Measurements from ENCODE around the gene SSU72.

The SSU72 gene

GRCh38 chr1:1574721-1575537 is at the start of gene SSU72:
SSU72 (minus strand) TSS chr1:1574863; CDS start chr1:1574557, 306 bp downstream.
- peak; percentile 13 for DNase-seq

DNA sequence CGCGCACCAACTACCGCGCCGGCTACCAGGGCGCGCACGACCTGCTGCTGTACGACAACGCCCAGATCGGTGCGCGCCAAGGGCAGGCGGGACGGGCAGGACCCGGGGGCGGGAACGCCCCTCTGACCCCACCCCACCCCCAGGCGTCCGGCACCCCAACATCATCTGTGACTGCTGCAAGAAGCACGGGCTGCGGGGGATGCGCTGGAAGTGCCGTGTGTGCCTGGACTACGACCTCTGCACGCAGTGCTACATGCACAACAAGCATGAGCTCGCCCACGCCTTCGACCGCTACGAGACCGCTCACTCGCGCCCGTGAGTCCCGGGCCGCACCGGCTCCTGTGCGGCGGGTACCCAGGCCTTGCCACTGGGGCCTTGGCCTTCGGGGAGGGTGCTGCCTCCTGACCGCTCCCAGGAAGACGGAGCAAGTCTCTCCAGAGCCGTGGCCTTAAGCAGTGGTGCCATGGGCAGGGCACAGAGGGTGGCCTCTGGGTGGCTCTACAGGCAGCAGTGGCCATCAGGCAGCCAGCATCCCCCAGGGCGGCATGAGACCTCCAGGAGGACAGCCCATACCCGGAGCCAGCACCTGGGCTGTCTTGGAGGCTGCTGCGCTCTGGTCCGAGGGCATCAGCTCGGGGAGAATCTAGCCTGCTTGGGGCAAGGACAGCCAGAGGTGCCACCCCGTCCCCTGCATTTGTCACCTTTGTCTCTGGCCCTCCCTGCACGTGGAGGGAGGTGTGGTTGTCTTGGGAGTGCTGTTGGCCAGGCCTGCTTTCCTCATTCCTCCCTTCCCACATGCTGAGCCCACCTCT is 49.2 kb upstream of the SSU72 start:
- no peak for DNase-seq

GRCh38 chr1:1623181-1623630 is 48.5 kb upstream of the SSU72 start:
- DNase-seq = no peak

GRCh38 chr1:1622788-1623094 is 48.1 kb upstream of the SSU72 start:
- no peak for DNase-seq

GRCh38 chr1:1622010-1622787 is 47.5 kb upstream of the SSU72 start:
- DNase-seq = no peak

DNA sequence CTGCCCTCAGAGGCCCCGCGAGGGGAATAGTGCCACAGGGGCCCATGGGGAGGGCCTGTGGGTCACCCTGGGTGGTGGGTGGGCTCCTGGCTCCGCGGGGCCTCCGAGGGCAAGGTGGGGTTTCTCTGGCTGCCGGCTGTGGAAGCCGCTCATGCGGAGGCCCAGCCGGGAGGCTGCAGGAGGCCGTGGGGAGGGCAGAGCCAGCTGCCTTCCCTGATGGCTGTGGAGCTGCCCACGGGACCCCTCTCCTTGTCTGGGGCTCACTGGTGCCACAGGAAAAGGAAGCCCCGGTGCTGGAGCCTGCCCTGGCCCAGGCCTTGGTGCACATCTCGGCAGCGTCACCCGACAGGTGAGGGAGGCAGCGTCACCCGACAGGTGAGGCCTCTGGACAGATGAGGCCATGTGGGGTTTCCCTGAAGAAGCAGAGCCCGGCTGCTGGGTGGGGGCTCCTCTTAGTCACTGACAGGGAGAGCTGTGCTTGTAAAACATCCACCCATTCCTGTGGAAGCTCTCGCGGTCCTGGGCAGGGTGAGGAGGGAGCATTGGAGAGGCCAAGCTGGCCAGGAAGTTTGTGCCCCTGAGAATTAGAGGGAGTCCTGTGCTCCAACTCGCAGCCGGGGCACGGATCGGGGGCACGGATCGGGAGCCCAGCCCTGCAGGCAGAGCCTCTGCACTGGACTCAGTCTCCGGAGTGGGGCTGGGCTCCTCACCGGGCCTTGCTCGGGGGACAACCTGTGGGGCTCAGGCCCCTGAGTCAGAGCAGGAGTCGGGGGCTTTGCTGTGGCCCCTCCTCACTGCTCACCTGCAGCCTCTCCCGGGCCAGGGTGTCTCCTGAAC is 46.7 kb upstream of the SSU72 start:
- DNase-seq = no peak

- no peak for DNase-seq
Observed at GRCh38 chr1:1620433-1621139, 45.9 kb upstream of the SSU72 start.

GRCh38 chr1:1619917-1620361 is 45.3 kb upstream of the SSU72 start:
- no peak for DNase-seq

DNA sequence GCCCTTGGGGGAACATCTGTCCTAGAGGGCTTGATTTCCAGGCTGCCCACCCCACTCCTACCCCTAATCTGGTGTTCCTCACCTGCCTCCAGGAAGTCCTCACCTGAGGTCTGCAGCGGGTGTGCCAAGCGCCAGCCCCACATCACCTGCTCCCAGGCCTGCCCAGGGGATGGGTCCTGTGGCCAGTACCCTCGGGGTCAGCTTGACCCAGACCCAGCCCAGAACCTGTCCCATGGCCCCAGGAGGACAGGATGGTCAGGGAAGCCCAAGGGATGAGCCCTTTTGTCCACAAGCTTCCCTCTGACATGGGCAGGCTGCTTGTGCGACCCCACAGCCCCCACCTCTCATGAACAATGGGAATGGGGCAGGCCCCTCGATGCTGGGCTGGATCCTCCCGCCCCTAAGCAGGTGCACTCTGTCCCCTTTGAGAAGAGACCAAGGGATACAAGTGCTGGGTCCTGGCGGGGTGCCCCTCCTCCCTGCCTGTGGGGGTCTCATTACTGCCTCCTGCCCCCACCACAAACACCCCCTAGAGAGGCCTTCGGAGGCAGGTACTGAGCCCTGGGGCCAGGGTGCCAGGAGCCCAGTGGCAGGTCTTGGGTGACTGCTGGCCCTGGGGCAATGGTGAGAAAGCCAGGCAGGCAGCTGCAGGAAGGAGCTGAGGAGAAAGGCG is 43.9 kb upstream of the SSU72 start:
- DNase-seq = no peak

DNA sequence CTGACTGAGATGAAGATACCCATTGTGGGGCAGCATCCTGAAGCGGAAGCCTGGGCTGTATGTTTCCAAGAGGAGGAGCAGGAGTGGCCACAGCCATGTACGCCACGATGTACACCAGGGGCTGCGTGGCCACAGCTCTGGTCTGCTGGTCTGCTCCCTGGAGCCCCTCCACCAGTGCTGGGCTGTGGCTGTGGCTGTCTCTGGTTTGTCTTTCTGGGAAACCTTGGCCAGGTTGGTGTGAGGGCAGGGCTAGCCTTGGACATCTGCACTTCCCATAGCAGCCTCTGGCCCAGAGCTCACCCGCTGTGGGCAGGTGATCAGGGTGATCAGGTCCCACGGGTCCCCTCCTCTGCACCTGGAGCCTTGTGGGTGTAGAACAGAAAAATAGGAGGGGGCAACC is 43.3 kb upstream of the SSU72 start:
- no peak for DNase-seq

GRCh38 chr1:1617516-1617915 is 42.9 kb upstream of the SSU72 start:
- no peak for DNase-seq

DNA sequence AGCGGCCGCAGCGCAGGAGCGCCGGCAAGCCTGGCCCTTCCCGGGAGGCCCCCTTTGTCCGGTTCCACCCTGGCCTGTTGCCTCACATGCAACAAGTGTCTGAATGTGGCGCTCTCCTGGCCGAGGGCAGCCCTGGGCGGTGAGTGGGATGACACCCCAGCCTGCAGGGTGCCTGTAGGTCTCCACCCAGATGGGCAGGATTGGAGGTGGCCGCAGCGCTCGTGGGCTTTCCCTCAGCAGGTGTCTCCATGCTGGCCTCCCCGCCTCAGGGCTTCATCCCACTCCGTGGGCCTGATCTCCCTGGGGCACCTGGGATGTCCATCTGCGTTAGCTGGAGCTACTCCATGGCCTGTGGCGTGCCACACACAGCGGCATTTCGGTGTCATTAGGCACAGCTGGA is 42.2 kb upstream of the SSU72 start:
- DNase-seq = no peak

DNA sequence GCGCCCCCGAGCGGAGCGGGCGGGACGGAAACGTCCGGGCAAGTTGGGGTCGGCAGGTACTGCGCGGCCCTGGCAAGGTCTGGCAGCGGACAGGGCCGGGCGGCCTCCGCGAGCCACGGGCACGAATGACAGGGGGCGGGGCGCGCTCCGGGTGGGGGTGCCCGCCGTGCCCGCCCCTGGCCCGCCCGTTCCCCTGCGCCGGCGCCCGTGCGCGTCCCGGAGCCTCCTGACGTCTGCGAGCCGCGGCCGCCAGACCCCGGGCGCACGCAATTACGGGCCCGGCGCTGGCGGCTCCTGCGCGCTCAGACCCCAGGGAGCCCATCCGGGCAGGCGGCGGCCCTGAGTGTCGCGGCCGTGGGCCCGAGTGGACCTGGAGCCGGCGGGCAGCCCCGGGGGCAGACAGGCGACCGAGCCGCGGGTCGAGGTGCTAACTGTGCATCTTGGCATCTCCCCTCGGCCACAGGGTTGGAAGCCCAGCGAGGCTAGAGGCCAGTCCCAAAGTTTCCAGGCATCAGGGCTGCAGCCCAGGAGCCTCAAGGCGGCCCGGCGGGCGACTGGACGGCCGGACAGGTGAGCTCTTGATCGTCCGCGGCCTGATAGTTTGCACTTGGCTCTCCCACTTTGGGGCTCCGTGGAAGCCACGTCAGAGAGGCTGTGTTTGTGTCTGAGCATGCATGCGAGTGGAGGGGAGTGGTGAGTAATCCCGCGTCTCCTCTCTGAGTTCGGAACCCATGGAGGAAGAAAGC is 41.6 kb upstream of the SSU72 start:
- DNase-seq = no peak

DNA sequence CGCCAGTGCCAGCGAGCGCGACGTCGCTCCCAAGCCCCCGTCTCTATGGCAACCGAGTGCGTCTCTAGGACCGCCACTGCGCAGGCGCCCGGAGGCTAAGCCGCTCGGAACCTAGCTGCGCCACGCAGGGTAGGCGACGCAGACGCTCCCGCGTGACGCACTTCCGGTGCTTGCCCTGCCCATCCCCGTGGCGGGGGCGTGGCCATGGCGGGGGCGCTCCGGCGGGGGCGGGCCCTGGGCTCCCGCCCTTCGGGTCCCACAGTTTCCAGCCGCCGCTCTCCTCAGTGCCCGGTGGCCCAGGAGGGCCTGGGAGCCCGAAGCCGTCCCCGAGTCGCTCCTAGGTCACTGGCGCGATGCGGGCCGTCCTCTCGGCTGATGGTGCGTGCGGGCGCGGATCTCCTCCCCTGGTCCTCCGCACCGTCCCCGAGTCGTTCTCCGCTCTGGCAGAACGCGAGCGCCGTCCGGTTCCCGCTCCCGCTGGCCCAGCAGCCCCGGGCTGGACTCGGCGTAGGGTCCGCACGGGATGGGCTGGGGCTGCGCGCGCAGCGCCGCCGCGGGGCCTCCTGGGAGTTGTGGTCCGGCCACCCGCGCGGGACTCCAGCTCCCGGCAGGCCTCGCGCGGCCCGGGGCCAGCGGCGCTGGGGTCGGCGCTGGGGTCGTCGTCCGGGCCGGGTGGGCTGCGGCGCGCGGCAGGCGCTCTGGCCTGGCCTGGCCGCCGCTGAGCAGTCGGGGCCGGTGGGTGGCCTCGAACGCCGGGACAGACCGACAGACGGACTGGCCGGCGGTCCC is 40.8 kb upstream of the SSU72 start, which contains the start of gene MIB2:
MIB2 (plus strand) TSS at position 245 of the 789 bp plus-strand sequence. CDS start 7,953 bp downstream, outside the sequence.
- DNase-seq = peak; percentile 82

- DNase-seq = no peak
Observed at GRCh38 chr1:1614954-1615255, 40.2 kb upstream of the SSU72 start.

GRCh38 chr1:1614204-1614953 is 39.7 kb upstream of the SSU72 start:
- DNase-seq = no peak

- DNase-seq = no peak
Observed at GRCh38 chr1:1613509-1614082, 38.9 kb upstream of the SSU72 start.

DNA sequence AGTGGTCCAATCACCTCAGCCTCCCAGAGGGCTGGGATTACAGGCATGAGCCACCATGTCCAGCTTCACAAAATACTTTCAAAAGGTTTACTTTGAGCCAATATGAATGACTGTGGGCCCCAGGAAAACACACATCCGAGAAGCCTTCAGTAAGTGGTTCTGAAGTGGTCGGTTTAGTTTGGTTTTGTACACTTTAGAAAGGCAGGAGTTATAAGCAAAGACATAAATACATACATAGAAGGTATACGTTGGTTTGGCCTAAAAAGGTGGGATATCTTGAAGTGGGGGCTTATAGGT is 37.4 kb upstream of the SSU72 start:
- DNase-seq = no peak

DNA sequence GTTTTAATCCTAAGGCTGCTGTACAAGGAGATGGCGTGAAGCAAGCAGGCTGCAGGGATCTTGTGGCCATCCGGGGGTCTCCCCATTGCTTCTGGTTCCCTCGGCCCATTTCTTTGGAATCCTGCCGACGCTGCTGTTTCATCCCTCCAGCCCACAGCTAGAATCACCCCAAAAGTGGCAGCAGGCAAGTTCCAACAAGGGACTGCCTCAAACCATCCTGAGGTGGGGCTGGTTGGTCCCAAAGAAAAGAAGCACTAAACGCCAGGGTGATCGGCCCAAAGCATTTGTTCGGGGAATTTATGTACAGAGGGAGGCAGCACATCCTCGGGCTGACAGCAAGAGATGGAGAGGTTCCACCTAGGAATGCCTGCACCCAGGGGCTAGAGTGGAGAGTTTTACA is 36.1 kb upstream of the SSU72 start:
- no peak for DNase-seq
